ENCODE results near the gene LRRC34.

LRRC34 gene, protein sequence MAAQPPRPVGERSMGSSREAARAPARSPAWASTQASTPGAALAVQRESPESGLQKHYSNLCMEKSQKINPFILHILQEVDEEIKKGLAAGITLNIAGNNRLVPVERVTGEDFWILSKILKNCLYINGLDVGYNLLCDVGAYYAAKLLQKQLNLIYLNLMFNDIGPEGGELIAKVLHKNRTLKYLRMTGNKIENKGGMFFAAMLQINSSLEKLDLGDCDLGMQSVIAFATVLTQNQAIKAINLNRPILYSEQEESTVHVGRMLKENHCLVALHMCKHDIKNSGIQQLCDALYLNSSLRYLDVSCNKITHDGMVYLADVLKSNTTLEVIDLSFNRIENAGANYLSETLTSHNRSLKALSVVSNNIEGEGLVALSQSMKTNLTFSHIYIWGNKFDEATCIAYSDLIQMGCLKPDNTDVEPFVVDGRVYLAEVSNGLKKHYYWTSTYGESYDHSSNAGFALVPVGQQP

DNA sequence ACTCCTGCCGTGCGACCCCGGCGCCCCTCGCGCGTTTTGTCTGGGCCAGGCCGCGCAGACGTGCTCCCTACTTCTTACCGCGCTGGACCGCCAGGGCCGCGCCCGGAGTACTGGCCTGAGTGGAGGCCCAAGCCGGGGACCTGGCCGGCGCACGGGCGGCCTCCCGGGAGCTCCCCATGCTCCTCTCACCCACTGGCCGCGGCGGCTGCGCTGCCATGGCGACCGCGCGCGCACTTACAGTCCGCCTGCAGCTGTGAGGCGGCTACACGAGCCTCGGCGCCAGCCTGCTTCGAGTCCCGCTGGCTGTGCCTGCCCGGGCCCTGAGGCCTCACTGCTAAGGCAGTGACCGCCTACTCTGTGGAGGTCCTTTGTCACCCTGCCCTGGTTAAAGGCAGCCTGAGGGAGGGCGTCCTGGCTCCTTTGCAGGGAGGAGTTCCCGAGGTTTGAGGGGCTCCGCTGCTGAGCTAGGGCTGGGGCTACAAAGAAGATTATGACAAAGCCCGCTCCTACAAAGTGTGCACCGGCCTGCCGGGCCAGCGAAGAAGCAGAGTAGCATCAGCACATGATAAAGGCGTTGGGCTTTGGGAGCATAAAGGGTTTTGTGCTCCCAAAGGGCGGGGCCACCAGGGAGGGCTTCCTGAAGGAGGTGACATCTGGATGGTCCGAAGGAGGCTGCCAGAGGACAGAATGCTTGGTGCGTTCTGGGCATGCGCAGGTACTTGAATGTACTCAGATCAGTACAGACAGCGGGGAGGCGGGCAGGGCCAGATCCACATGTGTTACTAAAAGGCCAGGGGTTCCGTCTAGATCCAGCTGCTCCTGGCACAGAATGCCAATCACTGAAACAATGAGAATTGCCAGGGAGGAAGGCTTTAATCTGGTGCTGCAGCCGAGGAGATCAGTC, at the start of gene LRRC34, which contains the start of gene LRRIQ4:
TSS of gene LRRC34 (minus strand) at position 573 of the 904 bp plus-strand sequence. CDS start at position 217, 356 bp downstream.
TSS of gene LRRIQ4 (plus strand) at position 539 of the 904 bp plus-strand sequence. CDS start 9,052 bp downstream, outside the sequence.
- peak; percentile 59 to 81 (median 65) for DNase-seq

DNA sequence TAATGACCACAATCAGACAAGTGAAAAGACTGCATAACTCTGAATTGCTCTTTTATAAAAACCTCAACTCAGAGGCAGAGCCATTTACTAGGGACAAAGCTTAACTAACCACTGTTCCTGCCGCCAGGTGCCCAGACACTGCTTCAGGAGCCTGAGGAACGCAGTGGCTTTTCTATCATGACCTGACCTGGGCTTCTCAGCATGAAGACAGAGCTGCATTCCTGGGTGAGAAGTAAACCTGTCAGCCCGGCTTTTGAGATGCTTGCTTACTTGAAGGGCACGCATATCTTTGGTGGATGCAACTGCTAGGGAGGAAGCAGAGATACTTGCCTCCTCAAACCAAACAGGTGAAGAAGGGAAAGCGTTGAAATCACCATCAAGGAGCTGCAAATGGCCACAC, 49.2 kb upstream of the LRRC34 start:
- DNase-seq = no peak

DNA sequence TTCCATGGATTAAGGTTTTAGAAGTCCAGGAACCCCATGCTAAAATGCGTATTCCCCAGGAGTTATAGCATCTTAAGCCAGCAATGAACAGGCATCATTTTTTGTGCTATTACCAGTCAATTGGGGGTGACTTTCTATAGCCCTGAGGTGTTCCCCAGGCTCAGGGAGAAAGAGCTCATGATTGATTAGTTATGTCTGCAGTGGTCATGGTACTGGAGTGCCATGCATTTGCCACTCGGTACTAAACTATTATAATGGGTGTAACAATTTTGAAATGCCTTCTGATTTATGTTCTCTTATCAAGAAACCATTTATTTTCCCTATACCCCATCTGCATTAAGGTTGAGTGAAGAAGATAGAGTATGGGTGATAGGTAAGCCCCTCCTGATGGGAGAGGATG, 45.1 kb upstream of the LRRC34 start:
- no peak for DNase-seq

DNA sequence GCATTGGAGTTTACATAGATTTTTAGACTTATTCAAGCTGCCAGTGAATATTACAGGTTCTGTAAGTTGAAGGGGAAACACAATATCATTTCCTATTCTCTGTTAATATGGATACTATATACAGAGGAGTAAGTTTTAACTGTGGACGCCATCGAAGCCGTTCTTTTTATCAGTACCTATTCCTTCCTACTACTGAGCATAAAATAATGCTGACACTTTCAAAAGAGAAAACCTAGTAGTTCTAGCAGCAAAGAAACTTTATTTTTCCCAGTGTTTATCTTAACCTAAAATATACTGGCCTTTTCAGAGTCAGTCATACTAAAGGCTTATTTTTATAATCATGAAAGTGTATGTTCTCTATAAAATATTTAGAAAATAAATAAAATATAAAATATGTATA, 42.8 kb upstream of the LRRC34 start:
- no peak for DNase-seq

DNA sequence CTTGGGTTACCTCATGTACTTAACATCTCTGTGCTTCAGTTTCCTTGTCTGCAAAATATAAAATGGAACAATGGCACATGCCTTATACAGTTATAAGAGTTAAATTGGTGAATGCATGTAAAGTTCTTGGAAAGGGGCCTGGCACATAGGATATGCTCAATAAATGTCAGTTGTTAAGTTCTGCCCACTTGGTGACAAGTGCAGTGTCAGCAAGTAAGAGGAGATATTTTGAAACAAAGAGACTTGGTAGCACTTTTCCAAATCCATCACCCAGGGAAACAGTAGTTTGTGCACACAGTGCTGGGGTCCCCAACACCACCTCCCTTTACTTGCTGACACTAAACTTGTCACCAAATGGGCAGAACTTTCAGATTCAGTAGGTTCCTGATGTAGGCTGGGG, 37.9 kb upstream of the LRRC34 start:
- DNase-seq = no peak

DNA sequence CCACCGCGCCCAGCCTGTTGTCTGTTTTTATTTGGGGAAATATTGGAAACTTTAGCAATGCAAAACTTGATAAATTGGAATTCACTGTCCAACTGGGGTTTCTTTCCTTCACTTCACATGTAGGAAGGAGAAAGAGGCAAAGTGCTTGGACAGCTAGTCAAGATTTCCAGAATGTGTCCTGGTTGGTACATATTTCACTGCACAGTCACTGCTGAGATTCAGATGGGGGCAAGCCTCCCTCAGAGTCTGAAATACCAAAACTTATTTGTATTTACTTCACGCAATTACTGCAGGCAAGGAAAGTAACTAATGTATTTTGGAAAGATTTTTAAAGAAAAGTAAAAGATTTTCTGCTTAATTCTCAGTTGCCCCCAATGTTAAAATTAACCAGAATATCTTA, 36.0 kb upstream of the LRRC34 start:
- DNase-seq = no peak

DNA sequence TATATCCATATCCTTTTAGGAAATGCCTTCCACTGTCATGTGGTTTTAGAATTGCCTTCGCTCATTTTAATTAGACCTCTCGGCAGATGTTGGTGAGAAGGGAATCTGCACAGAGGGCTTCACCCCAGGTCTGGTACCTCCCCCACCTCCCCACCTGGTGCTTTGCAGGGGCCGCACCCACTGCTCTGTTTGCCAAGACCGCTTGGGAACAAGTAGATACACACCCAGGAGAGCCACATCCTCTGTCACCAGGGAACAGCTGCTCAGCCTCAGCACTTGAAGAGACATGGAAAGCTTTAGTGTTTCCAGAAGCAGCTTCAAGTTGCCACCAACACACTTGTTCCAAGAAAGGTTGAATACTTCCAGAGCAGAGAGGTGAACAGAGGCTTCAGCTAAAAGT, 35.2 kb upstream of the LRRC34 start:
- no peak for DNase-seq

DNA sequence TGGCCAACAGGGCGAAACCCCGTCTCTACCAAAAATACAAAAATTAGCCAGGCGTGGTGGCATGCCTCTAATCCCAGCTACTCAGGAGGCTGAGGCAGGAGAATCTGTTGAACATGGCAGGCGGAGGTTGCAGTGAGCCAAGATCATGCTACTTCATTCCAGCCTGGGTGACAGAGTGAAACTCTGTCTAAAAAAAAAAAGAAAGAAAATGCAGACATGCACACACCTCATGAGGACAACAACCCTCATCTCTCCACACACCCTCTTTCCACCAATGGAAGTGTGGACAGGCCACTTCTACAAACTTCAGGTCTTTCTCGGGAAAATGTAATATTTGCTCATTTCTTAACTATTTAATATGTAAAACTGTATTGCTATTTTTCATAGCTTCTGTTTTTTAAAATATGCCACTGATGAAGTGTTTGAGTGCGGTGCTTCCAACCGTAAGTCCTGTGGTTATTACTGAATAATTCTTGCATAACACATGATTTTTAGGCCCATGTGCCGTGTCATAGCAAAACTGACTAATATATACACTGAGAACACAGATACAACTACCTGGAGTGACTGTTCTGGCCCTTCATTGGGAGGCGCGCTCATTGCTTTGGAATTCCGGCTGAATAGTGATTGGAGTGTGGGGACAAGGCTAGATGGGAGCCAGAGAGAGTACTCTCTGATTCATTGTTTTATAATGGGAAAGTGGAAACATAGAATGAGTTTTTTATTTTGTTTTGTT, 33.9 kb upstream of the LRRC34 start:
- DNase-seq = no peak

DNA sequence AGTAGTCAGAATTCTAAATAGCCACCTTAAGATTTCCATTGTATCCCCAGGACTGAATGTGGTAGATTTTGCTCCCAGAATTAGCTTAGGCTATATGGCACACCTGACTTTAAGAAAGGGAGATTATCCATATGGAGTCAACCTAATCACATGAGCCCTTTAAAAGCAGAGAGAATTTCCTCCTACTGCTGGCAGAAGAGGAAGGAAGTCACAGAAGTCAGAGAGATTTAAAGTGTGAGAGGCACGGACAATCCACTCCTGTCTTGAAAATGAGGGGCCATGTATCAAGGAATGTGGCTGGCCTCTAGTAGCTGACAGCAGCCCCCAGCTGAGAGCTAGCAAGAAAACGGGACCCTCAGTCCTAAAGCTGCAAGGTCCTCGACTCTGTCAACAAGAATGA, 30.3 kb upstream of the LRRC34 start:
- DNase-seq = peak; percentile 17 to 29 (median 24)

DNA sequence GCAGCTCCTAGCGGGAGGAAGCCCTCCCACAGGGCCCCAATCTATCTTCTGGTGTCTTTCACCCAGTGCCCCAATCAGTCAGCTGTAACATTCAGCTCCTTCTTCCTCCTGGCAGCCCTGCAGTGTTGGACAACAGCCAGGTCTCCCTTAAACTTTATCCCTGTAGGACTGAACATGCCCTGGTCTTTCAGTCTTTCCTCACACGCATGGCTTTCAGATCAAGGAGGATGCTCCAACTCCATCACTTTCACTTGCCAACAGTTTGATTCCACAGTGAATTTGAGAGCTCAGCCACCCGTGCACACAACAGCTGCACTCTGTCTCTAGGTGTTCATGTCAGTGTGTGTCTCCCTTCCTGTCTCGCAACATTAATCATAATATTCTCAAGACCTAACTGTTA, 28.5 kb upstream of the LRRC34 start:
- no peak for DNase-seq

DNA sequence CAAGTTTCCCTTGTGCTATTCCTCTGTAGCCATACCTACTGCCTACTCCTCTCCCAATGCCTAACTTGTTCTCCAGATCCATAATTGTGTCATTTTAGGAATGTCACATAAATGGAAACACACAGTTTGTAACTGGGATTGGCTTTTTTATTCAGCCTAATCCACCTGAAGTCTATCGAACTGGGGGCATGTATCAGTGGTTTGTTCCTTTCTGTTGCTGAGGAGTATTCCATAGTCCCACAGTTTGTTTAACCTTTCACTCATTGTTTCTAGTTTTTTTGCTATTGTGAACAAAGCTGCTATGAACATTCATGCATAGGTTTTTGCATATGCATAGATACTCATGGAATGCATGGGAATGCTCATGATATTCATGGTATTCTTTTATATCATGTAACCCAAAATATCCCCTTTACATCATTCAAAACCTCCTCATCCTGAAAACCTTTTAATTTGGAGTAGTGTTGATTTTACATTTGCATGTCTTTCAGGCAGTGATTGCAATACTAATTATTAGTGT, 25.9 kb upstream of the LRRC34 start:
- DNase-seq = no peak

DNA sequence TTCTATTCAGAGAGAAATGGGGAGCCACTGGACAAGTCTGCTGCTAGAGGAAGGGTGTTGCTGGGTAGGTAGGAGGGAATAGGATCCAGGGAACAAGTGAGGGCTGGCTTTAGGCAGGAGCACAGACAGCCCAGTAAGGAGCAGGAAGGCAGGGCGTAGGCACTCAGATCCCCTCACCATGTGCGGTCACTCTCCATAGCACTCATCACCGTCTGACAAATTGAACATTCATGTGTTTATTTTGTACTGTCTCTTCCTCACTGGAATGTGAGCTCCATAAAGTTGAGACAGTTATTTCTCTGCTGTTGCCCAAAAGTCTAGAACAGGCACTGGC, 24.2 kb upstream of the LRRC34 start:
- no peak for DNase-seq

DNA sequence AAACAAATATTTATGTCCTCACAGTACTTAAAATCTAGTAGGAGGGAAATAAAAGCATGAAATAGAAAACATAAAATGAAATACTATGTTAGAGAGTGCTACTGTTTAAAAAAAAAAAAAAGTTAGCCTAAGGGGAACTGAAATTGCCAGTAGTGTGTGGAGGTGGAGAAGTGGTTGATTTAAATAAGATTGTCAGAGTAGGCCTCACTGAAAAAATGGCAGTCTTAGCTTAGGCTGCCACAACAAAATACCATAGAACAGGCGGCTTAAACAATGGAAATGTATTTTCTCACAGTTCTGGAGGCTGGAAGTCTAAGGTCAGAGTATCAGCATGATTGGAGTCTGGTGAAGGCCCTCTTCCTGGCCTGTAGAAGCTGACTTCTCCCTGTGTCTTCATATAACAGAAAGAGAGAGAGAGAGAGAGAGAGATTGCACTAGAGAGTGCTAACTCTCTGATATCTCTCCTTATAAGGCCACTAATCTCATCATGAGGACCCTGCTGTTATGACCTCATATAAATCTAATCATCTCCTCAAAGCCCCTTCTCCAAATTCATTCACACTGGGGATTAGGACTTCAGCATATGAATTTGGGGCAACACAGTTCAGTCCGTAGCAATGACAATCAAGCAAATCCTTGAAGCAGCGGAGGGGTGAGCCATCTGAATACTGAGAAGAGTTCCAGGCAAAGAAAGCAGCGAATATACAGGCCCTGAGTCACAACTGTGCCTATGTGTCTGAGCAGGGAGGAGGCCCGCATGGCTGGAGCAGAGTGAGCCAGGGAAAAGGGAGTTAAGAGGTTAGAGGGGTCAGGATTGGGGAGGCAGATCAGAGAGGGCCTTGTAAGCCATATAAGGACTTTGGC, 23.6 kb upstream of the LRRC34 start:
- peak in 1 of 3 donors; percentile 26 for DNase-seq

DNA sequence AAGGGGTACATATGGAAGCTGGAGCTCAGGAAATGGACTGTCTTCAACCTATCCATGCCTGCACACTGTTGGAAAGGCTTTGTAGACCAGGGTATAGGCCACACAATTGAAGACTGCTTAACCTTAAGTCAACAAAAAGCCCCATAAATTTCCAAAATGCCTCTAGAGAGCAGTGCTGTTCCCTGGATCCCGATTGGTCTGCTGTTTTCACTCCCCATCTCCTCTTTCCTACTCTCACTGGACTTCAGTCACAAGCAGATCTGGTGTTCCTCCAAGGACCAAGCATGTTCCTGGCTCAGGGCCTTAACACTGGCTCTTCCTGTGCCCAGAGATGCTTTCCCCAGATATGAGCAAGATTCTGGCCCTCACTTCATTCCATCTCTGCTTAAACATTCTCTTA, 22.8 kb upstream of the LRRC34 start:
- DNase-seq = no peak

DNA sequence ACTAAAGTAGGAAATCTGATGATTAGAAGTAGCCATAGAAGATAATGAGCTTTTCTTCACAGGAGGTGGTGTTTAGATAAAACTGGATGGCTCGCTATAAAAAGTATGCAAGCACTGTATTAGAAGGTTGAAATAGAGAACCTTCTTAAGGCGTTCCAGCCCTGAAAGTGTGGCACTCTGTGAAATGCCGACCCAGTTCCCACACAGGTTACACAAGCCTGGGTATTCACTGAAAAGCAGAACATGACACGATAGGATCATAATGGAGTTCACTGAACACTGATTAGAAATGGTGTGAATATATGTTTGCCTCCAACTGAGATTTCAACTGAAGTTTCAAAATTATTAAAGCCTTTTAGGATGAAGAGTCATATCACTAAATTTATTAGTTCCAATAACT, 15.0 kb upstream of the LRRC34 start:
- DNase-seq = peak; percentile 20 to 40 (median 37)

DNA sequence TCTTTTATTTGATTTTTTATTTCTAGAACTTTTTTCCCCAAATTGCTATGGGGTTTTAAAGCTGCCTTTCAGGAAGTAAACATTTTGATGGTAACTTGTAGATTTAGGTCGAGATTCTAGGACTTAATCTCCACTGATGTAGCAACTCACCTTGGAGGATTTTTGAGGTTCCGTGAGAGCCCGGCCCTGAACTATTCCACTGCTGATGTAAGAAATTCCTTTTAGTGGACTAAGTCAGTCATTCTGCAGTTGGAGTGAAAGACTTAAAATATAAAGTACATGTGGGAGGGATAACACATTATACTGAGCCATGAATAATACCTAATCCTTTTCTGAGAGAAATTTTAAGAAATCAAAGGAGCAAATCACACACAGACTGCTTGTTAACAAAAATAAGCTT, 12.6 kb upstream of the LRRC34 start:
- DNase-seq = no peak

DNA sequence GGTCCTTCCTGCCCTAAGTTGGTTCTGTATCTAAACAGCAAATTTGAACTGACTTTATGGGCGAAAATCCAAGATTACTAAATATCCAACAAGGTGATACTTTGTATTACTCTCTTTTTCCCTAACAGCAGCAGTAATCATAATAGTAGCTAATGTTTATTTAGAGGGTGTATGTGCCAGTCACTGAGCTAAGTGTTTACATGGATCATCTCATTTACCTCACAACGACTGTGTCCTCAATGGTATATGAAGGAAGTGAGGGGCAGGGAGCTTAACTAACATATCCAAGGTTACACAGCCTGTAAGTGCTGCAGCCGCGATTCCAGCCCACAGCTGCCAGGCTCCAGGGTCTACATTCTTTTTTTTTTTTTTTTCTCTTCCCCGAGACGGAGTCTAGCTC, 10.3 kb upstream of the LRRC34 start:
- DNase-seq = no peak

DNA sequence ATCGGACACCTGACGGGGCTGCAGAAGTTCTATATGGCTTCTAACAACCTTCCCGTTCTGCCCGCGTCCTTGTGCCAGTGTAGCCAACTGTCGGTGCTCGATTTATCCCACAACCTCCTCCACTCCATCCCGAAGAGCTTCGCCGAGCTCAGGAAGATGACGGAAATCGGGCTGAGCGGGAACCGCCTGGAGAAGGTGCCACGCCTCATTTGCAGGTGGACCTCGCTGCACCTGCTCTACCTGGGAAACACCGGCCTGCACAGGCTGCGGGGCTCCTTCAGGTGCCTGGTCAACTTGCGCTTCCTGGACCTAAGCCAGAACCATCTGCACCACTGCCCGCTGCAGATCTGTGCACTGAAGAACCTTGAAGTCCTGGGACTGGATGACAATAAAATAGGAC, 9.8 kb upstream of the LRRC34 start:
- DNase-seq = no peak

DNA sequence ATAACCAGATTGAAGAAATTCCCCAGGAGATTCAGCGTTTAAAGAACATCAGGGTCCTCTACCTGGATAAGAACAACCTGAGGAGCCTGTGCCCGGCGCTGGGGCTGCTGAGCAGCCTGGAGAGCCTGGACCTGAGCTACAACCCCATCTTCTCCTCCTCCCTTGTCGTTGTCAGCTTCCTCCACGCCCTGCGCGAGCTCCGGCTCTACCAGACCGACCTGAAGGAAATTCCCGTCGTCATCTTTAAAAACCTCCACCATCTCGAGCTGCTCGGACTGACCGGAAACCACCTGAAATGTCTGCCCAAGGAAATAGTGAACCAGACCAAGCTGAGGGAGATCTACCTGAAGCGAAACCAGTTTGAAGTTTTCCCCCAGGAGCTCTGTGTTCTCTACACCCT, 9.4 kb upstream of the LRRC34 start:
- no peak for DNase-seq

DNA sequence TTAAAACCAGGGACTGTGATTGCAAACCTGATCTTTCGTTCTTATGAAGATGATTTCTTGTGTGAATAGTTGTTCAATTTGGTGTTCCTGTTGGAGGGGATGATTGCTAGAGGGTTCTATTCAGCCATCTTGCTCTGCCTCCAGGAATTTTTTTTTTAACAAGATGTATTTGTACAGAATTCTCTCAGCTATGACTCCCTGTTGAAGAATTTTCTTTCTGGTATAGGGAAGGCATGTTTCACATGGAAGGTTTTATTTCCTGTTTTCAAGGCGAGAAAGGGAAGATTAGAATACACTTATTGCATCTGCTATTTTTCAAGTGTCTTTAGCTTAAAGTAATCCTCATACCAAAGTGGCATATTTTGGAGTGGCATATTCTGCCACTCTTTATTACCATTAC, 5.6 kb upstream of the LRRC34 start:
- DNase-seq = peak in 1 of 3 donors; percentile 11

DNA sequence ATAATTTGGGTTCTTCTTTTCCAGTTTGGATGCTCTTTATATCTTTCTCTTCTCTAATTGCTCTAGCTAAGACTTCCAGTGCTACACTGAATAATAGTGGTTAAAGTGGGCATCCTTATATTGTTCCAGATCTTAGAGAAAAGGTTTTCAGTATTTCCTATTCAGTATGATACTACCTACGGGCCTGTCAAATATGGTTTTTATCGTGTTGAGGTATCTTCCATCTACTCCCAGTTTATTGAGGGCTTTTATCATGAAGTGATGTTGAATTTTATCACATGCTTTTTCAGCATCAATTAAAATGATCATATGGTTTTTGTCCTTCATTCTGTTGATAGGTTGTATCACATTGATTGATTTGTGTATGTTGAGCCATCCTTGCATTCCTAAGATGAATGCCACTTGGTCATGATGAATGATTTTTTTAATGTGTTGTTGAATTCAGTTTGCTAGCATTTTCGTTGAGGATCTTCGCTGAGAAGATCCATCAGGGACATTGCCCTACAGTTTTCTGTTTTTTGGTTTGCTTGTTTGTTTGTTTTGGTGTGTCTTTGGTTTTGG, 3.0 kb upstream of the LRRC34 start:
- no peak for DNase-seq
